Esophagus muscularis mucosa (tissue), 3 donors: ENCODE measurements around the gene PRELID3B.

Experiments used
- POLR2A ChIP-seq: fragments of 450-650 bp; IDR thresholded peaks from one replicate; pipeline ENCODE4 v1.6.1; 2017; ENCODE audit warnings: antibody characterized with exemption, moderate library complexity, mild to moderate bottlenecking, low read depth
- POLR2AphosphoS5 ChIP-seq, 2 donors: sonication (generic); formaldehyde crosslinking; IDR thresholded peaks; one replicate each; pipeline ENCODE4 v1.6.1; 2017; ENCODE audit warnings: antibody characterized with exemption in 2 of 2
- TF ChIP-seq, protein P1 (sequence below), 3 experiments: fragments of 200-600 bp in 2 of 3; fragments of 450-650 bp in 1 of 3; sonication (generic) in 2 of 3; IDR thresholded peaks; one replicate each; pipeline ENCODE4 v1.5.1; 2017 to 2019; ENCODE audit warnings: antibody characterized with exemption in 3 of 3, mild to moderate bottlenecking in 2 of 3, moderate library complexity in 1 of 3

DNA sequence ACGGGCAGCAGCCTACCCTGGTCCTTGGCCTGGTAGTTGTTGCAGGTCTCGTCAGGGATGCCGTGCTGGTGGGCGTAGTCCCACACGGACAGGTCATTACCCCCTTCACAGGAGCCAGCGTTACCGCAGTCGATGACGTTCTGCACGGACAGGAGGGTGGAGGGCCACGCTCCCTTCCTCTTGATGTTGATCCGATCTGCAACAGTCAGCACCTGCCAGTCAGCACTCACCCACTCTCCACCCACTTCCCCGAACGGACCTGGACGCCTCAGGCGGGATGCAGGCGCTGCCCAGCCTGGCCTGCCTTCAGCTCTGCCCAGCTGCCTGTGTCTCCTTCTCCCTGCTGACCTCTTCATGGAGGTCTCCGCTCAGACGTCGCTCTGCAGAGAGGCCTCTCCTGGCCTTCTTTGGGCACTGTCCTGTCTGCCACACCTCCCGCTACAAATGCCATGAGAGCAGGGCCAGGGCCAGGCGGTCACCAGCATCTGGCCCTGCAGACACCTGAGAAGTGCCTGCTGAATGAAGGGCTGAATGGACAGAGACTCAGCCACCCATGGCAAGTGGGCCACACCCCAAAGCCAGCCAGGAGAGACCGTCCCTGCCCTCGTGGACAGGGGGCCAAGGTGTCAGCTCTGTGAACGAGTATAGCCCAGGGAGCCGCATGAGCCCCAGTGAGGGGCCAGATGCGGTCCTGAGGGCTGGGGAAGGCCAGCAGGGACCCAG, 41.0 kb downstream of the PRELID3B start:
- TF ChIP-seq, protein P1, sequence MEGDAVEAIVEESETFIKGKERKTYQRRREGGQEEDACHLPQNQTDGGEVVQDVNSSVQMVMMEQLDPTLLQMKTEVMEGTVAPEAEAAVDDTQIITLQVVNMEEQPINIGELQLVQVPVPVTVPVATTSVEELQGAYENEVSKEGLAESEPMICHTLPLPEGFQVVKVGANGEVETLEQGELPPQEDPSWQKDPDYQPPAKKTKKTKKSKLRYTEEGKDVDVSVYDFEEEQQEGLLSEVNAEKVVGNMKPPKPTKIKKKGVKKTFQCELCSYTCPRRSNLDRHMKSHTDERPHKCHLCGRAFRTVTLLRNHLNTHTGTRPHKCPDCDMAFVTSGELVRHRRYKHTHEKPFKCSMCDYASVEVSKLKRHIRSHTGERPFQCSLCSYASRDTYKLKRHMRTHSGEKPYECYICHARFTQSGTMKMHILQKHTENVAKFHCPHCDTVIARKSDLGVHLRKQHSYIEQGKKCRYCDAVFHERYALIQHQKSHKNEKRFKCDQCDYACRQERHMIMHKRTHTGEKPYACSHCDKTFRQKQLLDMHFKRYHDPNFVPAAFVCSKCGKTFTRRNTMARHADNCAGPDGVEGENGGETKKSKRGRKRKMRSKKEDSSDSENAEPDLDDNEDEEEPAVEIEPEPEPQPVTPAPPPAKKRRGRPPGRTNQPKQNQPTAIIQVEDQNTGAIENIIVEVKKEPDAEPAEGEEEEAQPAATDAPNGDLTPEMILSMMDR (IDR thresholded peaks at IDR 0.05), result no peak
- TF ChIP-seq POLR2AphosphoS5 (IDR thresholded peaks at IDR 0.05), result no peak
- no peak for TF ChIP-seq POLR2A
